ENCODE measurements around the gene BMPR1A. TPM values are rescaled to one million over a fixed set of nuclear protein-coding genes. Genes with fewer than 3 reads are reported as not detected.
"Not testable (repeated sequence)": the region's sequence is repeated elsewhere in the genome, so short reads cannot be mapped to it uniquely, and the experiment has no call there.

Gene BMPR1A
- total and polyA plus RNA-seq, 4 donors: 38.1 to 84.0 (median 63.4) TPM

DNA sequence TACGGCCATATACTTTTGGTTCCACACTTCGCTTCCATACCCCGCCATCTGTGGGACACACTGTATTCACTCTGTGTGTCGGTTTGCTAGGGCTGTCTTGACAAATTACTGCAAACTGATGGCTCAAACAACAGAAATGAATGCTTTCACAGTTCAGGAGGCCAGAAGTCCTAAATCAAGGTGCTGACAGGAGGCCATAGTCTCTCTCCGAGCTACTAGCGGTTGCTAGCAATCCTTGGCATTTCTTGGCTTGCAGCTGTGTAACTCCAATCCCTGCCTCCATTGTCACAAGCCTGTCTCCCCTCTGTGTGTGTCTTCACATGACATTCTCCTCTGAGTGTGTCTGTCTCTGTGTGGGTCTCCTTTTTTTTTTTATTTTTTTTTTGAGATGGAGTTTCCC is 28.9 kb upstream of the BMPR1A start:
- Histone ChIP-seq H3K27me3 (ENCODE audit: control insufficient read depth, insufficient read depth, low read length) (no peaks in the 10 kb centered on the region), H3K27ac (ENCODE audit: low read depth, low read length) (no peak overlapping the region), H3K4me1 (ENCODE audit: control insufficient read depth, insufficient read depth, low read length) (peaks cover 17% of the 10 kb centered on the region), H3K9me3 (ENCODE audit: control insufficient read depth, insufficient read depth, low read length) (no peaks in the 10 kb centered on the region), H3K36me3 (ENCODE audit: control insufficient read depth, insufficient read depth, low read length) (no peaks in the 10 kb centered on the region), H3K4me3 (ENCODE audit: low read depth, low read length) (no peak overlapping the region)
- WGBS (ENCODE audit: insufficient coverage): 20% methylated on average over 4 of the region's 6 CpGs
- DNase-seq (ENCODE audit: low read depth in 4 of 6, low spot score in 6 of 6): peak in 3 of 6 donors; percentile 58 to 81 (median 80)

DNA sequence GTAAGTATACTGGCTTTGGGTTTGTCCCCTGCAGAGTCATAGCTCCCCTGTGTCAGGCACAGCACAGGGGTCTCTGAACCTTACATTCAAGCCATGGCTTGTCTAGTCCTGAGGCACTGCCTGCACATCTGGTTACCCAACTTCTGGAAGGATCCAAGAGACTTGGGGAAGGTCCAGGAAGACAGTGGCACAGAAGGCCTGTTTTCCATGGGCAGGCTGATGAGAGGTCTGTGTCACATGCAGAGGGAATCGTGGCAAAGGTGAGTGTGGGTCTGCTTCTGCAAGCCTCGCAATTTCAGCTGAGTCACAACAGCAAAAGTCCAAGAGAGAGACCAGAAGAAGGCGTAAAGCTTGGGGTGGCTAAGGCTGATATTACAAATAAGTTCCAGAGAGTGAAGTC is 28.4 kb upstream of the BMPR1A start:
- no peaks in the 10 kb centered on the region for H3K27me3 ChIP-seq (ENCODE audit: control insufficient read depth, insufficient read depth, low read length)
- 89% methylated on average over 3 of the region's 3 CpGs for WGBS (ENCODE audit: insufficient coverage)
- DNase-seq (ENCODE audit: low read depth in 4 of 6, low spot score in 6 of 6): no peak
- H3K27ac ChIP-seq (ENCODE audit: low read depth, low read length): peak overlapping the region; percentile 11
- H3K4me1 ChIP-seq (ENCODE audit: control insufficient read depth, insufficient read depth, low read length): peaks cover 22% of the 10 kb centered on the region
- no peaks in the 10 kb centered on the region for H3K36me3 ChIP-seq (ENCODE audit: control insufficient read depth, insufficient read depth, low read length)
- no peak overlapping the region for H3K4me3 ChIP-seq (ENCODE audit: low read depth, low read length)
- no peaks in the 10 kb centered on the region for H3K9me3 ChIP-seq (ENCODE audit: control insufficient read depth, insufficient read depth, low read length)

DNA sequence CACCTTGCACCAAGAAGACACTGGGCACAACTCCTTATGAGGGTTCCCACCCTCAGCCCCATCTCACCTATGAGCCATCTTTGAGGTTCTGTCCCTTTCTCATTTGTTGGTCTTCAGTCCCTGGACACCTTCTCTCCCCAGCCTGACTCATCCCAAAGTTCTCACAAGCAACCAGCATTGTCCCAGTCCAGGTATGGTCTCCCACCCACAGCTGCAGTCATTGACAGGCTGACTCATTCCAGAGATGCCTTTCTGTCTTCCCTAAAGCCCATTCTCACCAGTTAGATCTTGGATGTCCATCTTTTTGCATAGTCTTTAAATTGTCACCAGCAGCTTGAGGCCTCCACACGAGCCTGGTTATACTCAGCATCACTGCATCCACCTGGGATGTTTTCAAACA is 26.7 kb upstream of the BMPR1A start:
- H3K9me3 ChIP-seq (ENCODE audit: control insufficient read depth, insufficient read depth, low read length): no peaks in the 10 kb centered on the region
- H3K4me1 ChIP-seq (ENCODE audit: control insufficient read depth, insufficient read depth, low read length): peaks cover 28% of the 10 kb centered on the region
- DNase-seq (ENCODE audit: low read depth in 4 of 6, low spot score in 6 of 6): no peak
- no peak overlapping the region for H3K4me3 ChIP-seq (ENCODE audit: low read depth, low read length)
- WGBS (ENCODE audit: insufficient coverage): 89% methylated on average over 1 of the region's 1 CpG
- H3K27me3 ChIP-seq (ENCODE audit: control insufficient read depth, insufficient read depth, low read length): no peaks in the 10 kb centered on the region
- no peak overlapping the region for H3K27ac ChIP-seq (ENCODE audit: low read depth, low read length)
- no peaks in the 10 kb centered on the region for H3K36me3 ChIP-seq (ENCODE audit: control insufficient read depth, insufficient read depth, low read length)

DNA sequence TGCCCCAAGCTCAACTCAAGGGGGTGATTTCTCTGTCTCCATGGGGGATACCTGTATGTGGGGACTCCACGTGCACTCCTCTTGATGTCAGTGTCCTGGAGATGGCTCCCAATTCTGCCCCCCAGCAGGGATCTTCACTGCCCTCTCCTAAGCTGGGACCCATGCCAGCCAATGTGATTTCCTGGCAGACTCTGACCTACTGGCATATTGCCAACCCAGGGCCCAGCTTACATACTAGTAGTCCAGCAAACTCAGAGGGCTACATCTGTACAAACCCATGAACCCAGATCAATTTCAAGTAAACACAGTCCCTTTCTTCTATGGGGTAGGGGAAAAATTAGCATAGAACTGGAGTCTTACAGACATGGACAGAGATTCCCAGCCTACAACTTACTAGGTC is 26.2 kb upstream of the BMPR1A start:
- Histone ChIP-seq H3K4me3 (ENCODE audit: low read depth, low read length) (no peak overlapping the region), H3K27ac (ENCODE audit: low read depth, low read length) (no peak overlapping the region), H3K27me3 (ENCODE audit: control insufficient read depth, insufficient read depth, low read length) (no peaks in the 10 kb centered on the region), H3K9me3 (ENCODE audit: control insufficient read depth, insufficient read depth, low read length) (no peaks in the 10 kb centered on the region), H3K36me3 (ENCODE audit: control insufficient read depth, insufficient read depth, low read length) (no peaks in the 10 kb centered on the region), H3K4me1 (ENCODE audit: control insufficient read depth, insufficient read depth, low read length) (peaks cover 28% of the 10 kb centered on the region)
- DNase-seq (ENCODE audit: low read depth in 4 of 6, low spot score in 6 of 6): peak in 2 of 6 donors; percentile 44 to 49
- 100% methylated on average over 1 of the region's 1 CpG for WGBS (ENCODE audit: insufficient coverage)

DNA sequence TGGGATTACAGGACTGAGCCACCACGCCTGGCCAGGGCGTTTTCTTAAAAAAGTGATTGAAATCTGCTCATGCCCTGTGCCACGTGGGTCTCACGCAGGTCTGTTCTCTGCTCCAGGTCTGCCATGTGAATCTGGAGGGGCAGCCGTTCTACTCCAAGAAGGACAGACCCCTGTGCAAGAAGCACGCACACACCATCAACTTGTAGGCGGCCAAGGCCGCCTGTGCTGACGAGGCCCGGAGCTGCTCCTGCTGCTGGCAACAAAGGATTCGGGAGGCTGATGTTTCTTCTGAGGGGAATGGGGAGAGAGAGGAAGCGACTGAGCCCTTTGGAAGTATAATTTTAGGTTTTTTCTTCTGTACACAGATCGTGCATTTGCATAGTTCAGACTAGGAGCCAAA is 23.6 kb upstream of the BMPR1A start:
- Histone ChIP-seq H3K27me3 (ENCODE audit: control insufficient read depth, insufficient read depth, low read length) (no peaks in the 10 kb centered on the region), H3K9me3 (ENCODE audit: control insufficient read depth, insufficient read depth, low read length) (no peaks in the 10 kb centered on the region), H3K36me3 (ENCODE audit: control insufficient read depth, insufficient read depth, low read length) (no peaks in the 10 kb centered on the region), H3K27ac (ENCODE audit: low read depth, low read length) (peak overlapping the region; percentile 72), H3K4me1 (ENCODE audit: control insufficient read depth, insufficient read depth, low read length) (peaks cover 25% of the 10 kb centered on the region), H3K4me3 (ENCODE audit: low read depth, low read length) (no peak overlapping the region)
- 69% methylated on average over 12 of the region's 13 CpGs for WGBS (ENCODE audit: insufficient coverage)
- DNase-seq (ENCODE audit: low read depth in 4 of 6, low spot score in 6 of 6): no peak

DNA sequence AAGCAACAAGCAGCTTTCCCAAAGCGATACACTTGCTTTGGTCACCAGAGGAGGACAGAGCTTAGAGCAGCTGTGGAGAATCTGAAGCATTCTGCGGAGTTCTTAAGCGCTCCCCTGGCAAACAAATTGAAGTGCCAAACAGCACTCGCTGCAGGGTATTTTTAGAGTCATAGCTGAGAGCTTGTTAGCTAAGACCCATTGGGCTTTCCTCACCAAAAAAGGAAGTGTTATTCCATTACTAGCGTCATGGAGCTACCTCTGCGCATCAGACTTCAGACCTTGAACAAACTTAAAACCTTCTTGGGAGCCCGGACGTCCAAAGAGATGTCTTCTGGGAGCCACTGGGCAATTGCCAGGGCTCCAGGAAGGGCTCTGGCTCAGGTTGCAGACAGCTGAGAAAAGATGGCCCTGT is 23.2 kb upstream of the BMPR1A start:
- DNase-seq (ENCODE audit: low read depth in 4 of 6, low spot score in 6 of 6): peak in 2 of 6 donors; percentile 67 to 78
- H3K4me1 ChIP-seq (ENCODE audit: control insufficient read depth, insufficient read depth, low read length): peaks cover 20% of the 10 kb centered on the region
- H3K27me3 ChIP-seq (ENCODE audit: control insufficient read depth, insufficient read depth, low read length): no peaks in the 10 kb centered on the region
- WGBS (ENCODE audit: insufficient coverage): 36% methylated on average over 6 of the region's 8 CpGs
- H3K4me3 ChIP-seq (ENCODE audit: low read depth, low read length): no peak overlapping the region
- H3K36me3 ChIP-seq (ENCODE audit: control insufficient read depth, insufficient read depth, low read length): no peaks in the 10 kb centered on the region
- peak overlapping the region; percentile 72 for H3K27ac ChIP-seq (ENCODE audit: low read depth, low read length)
- H3K9me3 ChIP-seq (ENCODE audit: control insufficient read depth, insufficient read depth, low read length): no peaks in the 10 kb centered on the region

DNA sequence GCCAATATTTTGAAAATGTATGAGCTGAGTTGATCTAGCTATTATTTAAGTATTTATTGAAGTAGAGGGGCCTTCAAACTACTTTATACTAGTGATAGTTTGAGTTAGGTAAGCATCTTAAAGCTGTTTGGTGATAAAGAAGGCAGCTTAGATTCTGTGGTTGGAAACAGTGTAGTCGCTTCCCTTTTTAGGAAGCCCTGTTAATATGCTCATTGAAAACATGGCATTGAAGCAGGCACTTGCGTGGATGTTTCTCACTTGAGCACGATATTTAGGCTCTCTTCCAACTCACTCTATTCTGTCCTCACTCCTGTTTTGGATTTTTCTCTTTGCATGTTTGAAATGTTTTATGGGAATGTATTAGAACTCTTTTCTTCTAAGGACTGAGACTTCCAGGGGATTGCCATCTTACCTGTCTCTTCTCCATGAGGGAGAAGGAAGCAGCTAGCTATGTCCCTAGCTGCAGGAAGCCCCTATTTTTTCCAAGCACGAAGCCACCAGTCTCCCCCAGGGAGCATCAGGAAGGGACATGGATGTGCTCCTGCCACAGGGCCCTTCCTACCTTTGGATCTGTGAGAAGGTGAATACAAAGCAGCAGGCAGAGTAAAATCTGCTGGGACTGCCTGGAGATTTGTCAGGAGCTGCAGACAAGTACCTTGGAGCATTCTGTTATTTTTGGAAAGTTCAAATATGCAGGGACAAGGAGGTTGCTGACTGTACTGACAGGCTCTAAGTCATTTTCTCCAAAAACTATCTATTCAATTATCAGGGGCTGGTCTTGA is 22.0 kb upstream of the BMPR1A start:
- no peaks in the 10 kb centered on the region for H3K27me3 ChIP-seq (ENCODE audit: control insufficient read depth, insufficient read depth, low read length)
- no peaks in the 10 kb centered on the region for H3K9me3 ChIP-seq (ENCODE audit: control insufficient read depth, insufficient read depth, low read length)
- DNase-seq (ENCODE audit: low read depth in 4 of 6, low spot score in 6 of 6): peak in 1 of 6 donors; percentile 24
- H3K4me3 ChIP-seq (ENCODE audit: low read depth, low read length): no peak overlapping the region
- WGBS (ENCODE audit: insufficient coverage): 100% methylated on average over 1 of the region's 4 CpGs
- no peak overlapping the region for H3K27ac ChIP-seq (ENCODE audit: low read depth, low read length)
- no peaks in the 10 kb centered on the region for H3K36me3 ChIP-seq (ENCODE audit: control insufficient read depth, insufficient read depth, low read length)
- peaks cover 15% of the 10 kb centered on the region for H3K4me1 ChIP-seq (ENCODE audit: control insufficient read depth, insufficient read depth, low read length)

DNA sequence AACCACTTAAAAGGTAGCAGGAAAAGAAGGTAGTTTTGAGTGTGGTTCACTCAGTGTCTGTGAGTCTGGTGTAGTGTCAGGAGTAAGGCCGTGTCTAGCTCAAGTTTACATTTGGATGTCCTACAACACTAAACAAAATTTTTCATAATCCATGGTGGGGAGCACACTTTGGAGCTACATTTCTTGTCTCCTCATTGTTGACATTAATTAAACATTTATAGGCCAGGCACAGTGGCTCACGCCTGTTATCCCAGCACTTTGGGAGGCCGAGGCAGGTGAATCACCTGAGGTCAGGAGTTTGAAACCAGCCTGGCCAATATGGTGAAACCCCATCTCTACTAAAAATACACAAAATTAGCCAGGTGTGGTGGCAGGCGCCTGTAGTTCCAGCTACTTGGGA is 21.1 kb upstream of the BMPR1A start:
- not testable (repeated sequence) for H3K27ac ChIP-seq (ENCODE audit: low read depth, low read length); H3K4me3 ChIP-seq (ENCODE audit: low read depth, low read length); H3K36me3 ChIP-seq (ENCODE audit: control insufficient read depth, insufficient read depth, low read length); DNase-seq (ENCODE audit: low read depth in 4 of 6, low spot score in 6 of 6); H3K9me3 ChIP-seq (ENCODE audit: control insufficient read depth, insufficient read depth, low read length); H3K27me3 ChIP-seq (ENCODE audit: control insufficient read depth, insufficient read depth, low read length)
- whole genome bisulfite sequencing (ENCODE audit: insufficient coverage): 100% methylated on average over 1 of the region's 4 CpGs
- H3K4me1 ChIP-seq (ENCODE audit: control insufficient read depth, insufficient read depth, low read length): peaks cover 12% of the 10 kb centered on the region

DNA sequence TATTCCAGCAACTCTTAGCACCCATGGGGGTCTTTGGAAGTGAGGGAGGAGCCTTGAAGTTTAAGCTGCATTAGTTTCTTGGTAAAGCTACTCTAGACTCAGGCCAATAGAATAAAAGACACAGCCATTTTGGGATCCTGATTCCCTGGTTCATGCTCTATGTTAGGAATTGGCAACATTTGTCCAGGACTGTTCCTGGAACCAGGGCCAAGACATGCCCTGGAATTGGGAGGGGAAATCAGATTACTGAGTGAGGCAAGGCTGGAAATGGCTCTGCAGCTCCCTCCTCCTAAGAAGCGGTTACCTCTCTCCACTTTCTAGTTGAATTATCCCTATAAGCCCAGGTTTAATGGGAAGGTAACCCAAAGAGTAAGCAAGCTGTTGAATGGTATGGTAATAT is 14.2 kb upstream of the BMPR1A start:
- H3K27ac ChIP-seq (ENCODE audit: low read depth, low read length): no peak overlapping the region
- no peaks in the 10 kb centered on the region for H3K27me3 ChIP-seq (ENCODE audit: control insufficient read depth, insufficient read depth, low read length)
- DNase-seq (ENCODE audit: low read depth in 4 of 6, low spot score in 6 of 6): no peak
- WGBS (ENCODE audit: insufficient coverage): no CpG with 5 or more reads among the region's 1 CpG
- no peaks in the 10 kb centered on the region for H3K4me1 ChIP-seq (ENCODE audit: control insufficient read depth, insufficient read depth, low read length)
- no peak overlapping the region for H3K4me3 ChIP-seq (ENCODE audit: low read depth, low read length)
- H3K9me3 ChIP-seq (ENCODE audit: control insufficient read depth, insufficient read depth, low read length): no peaks in the 10 kb centered on the region
- H3K36me3 ChIP-seq (ENCODE audit: control insufficient read depth, insufficient read depth, low read length): no peaks in the 10 kb centered on the region

DNA sequence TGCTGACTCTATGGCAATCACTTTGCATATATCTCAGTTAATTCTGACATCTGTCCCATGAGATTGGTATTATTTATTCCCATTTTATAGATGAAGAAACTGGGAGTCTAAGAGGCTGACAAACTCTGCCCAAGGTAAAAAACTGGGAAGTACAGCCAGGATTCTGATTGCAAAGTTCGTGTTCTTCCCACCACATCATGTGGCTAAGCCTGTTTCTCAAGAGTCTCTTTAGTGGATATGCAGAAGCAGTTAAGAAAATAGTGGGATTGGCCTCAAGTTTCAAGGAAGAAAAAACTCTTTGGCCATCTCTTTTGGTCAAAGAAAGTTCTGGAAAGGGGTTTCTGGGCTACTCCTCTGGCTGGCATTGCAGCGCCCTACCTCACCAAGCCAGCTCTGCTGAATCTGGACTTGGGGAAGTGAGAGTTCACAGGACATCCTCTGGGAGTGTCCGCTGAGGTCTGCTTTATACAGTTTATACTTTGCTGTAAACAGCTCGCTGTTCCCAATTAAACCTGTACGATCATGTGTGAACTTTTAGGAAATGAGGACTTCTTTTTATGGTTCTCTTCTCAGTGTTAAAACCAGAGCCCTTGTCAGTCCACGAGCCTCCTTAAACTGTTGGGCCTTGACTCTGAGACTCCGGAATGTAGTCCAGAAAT is 12.2 kb upstream of the BMPR1A start:
- Histone ChIP-seq H3K9me3 (ENCODE audit: control insufficient read depth, insufficient read depth, low read length) (no peaks in the 10 kb centered on the region), H3K27ac (ENCODE audit: low read depth, low read length) (no peak overlapping the region), H3K4me1 (ENCODE audit: control insufficient read depth, insufficient read depth, low read length) (no peaks in the 10 kb centered on the region), H3K4me3 (ENCODE audit: low read depth, low read length) (no peak overlapping the region), H3K27me3 (ENCODE audit: control insufficient read depth, insufficient read depth, low read length) (no peaks in the 10 kb centered on the region), H3K36me3 (ENCODE audit: control insufficient read depth, insufficient read depth, low read length) (no peaks in the 10 kb centered on the region)
- DNase-seq (ENCODE audit: low read depth in 4 of 6, low spot score in 6 of 6): no peak
- 87% methylated on average over 6 of the region's 7 CpGs for WGBS (ENCODE audit: insufficient coverage)

Data from spinal cord (tissue), 10 donors.